Esophagus squamous epithelium (tissue), 5 donors: Measurements from ENCODE around the gene NEB. TPM values are rescaled to one million over a fixed set of nuclear protein-coding genes. Genes with fewer than 3 reads are reported as not detected.

Source experiments
- DNase-seq: peaks from one replicate; lab custom pipeline; 2025; lab: John Stamatoyannopoulos, UW
- H3K27ac ChIP-seq, 4 donors: fragments of 200-600 bp; sonication (generic); one replicate each; pipeline ENCODE4 v1.5.1; 2016 to 2019; ENCODE audit warnings: mild to moderate bottlenecking in 1 of 4
- H3K27me3 ChIP-seq, 4 donors: fragments of 200-600 bp; sonication (generic); 1 replicate in 3 of 4; 2 replicates in 1 of 4; pipeline versions ENCODE4 v1.5.1 to v1.6.0; 2017 to 2021; ENCODE audit warnings: antibody characterized with exemption in 1 of 4
- H3K36me3 ChIP-seq, 3 donors: fragments of 200-600 bp; sonication (generic); one replicate each; pipeline ENCODE4 v1.5.1; 2016 to 2019
- H3K4me1 ChIP-seq, 3 donors: fragments of 200-600 bp; sonication (generic); one replicate each; pipeline ENCODE4 v1.5.1; 2017 to 2019
- H3K4me3 ChIP-seq, 4 donors: fragments of 200-600 bp; sonication (generic); 1 replicate in 3 of 4; 2 replicates in 1 of 4; pipeline ENCODE4 v1.5.1; 2016 to 2019; ENCODE audit warnings: mild to moderate bottlenecking in 2 of 4, moderate library complexity in 1 of 4
- H3K9me3 ChIP-seq, 3 donors: fragments of 200-600 bp; sonication (generic); one replicate each; pipeline ENCODE4 v1.5.1; 2016 to 2019
- CTCF ChIP-seq, 6 experiments: fragments of 450-650 bp in 4 of 6; fragments of 200-600 bp in 2 of 6; sonication (generic) in 2 of 6; IDR thresholded peaks; one replicate each; pipeline ENCODE4 v1.5.1; 2016 to 2019; ENCODE audit warnings: antibody characterized with exemption in 6 of 6, mild to moderate bottlenecking in 4 of 6, moderate library complexity in 4 of 6
- POLR2A ChIP-seq, 4 donors: fragments of 450-650 bp; IDR thresholded peaks; one replicate each; pipeline ENCODE4 v1.6.1; 2017; ENCODE audit warnings: antibody characterized with exemption in 4 of 4, mild to moderate bottlenecking in 4 of 4, moderate library complexity in 3 of 4
- WGBS, 2 donors: methylation state at CpG; one replicate each; pipeline ENCODE4 v1.1.5; 2018; 5-methylcytosine and 5-hydroxymethylcytosine counted together
- intact Hi-C: fragments of 100-400 bp; cut with DNase I; formaldehyde crosslinking; loops from one replicate; pipeline ENCODE4 v1.15.0; 2022
- total RNA-seq, 4 donors: library from RNA; depleted of rRNA; stranded (reverse); fragments of >200 nt; gene quantifications; one replicate each; pipeline ENCODE4 v1.1.0, GENCODE V29; 2016
- donor health status: DM: yes; HTN: yes; CAD: no.

NEB gene
- total RNA-seq, 4 donors from 2014 or later = 0.23 to 1.1 (median 0.61) TPM

GRCh38 chr2:151665959-151666358, 68.3 kb downstream of the NEB start:
- no peak overlapping the region for H3K27ac ChIP-seq
- no peaks in the 10 kb centered on the region for H3K36me3 ChIP-seq
- no peaks in the 10 kb centered on the region for H3K9me3 ChIP-seq
- WGBS, 2 donors = 82 to 87% methylated on average over 3 of the region's 3 CpGs
- H3K27me3 ChIP-seq = no peaks in the 10 kb centered on the region
- H3K4me3 ChIP-seq = no peak overlapping the region
- no peak for DNase-seq
- TF ChIP-seq POLR2A (IDR thresholded peaks at IDR 0.05) (no peak), CTCF (IDR thresholded peaks at IDR 0.05) (no peak)
- intact Hi-C loops = no loop called here
- no peaks in the 10 kb centered on the region for H3K4me1 ChIP-seq

GRCh38 chr2:151664520-151664919, 69.8 kb downstream of the NEB start:
- Histone ChIP-seq H3K4me3 (no peak overlapping the region), H3K27ac (no peak overlapping the region), H3K36me3 (no peaks in the 10 kb centered on the region), H3K27me3 (no peaks in the 10 kb centered on the region), H3K9me3 (no peaks in the 10 kb centered on the region), H3K4me1 (no peaks in the 10 kb centered on the region)
- intact Hi-C loops = no loop called here
- no peak for TF ChIP-seq CTCF (IDR thresholded peaks at IDR 0.05)
- 76 to 87% methylated on average over 1 of the region's 1 CpG for WGBS, 2 donors
- DNase-seq = no peak

GRCh38 chr2:151661625-151662024, 72.7 kb downstream of the NEB start:
- no peaks in the 10 kb centered on the region for H3K9me3 ChIP-seq
- 66 to 70% methylated on average over 2 of the region's 2 CpGs for WGBS, 2 donors
- TF ChIP-seq POLR2A (IDR thresholded peaks at IDR 0.05) (no peak), CTCF (IDR thresholded peaks at IDR 0.05) (no peak)
- H3K27me3 ChIP-seq = no peaks in the 10 kb centered on the region
- intact Hi-C loops = no loop called here
- H3K36me3 ChIP-seq = no peaks in the 10 kb centered on the region
- H3K4me3 ChIP-seq = no peak overlapping the region
- H3K4me1 ChIP-seq = no peaks in the 10 kb centered on the region
- no peak overlapping the region for H3K27ac ChIP-seq
- DNase-seq = no peak

- TF ChIP-seq CTCF (IDR thresholded peaks at IDR 0.05) = no peak
- TF ChIP-seq POLR2A (IDR thresholded peaks at IDR 0.05) = no peak
- intact Hi-C loops = no loop called here
- no peaks in the 10 kb centered on the region for H3K36me3 ChIP-seq
- H3K27me3 ChIP-seq = no peaks in the 10 kb centered on the region
- H3K4me1 ChIP-seq = no peaks in the 10 kb centered on the region
- DNase-seq = no peak
- no peak overlapping the region for H3K27ac ChIP-seq
- no peaks in the 10 kb centered on the region for H3K9me3 ChIP-seq
- WGBS, 2 donors = 76 to 90% methylated on average over 2 of the region's 2 CpGs
- no peak overlapping the region for H3K4me3 ChIP-seq
Measured at GRCh38 chr2:151658081-151658480, 76.2 kb downstream of the NEB start.

GRCh38 chr2:151657667-151658076, 76.6 kb downstream of the NEB start:
- 76 to 78% methylated on average over 2 of the region's 2 CpGs for WGBS, 2 donors
- no peak overlapping the region for H3K27ac ChIP-seq
- H3K36me3 ChIP-seq = no peaks in the 10 kb centered on the region
- DNase-seq = no peak
- no peak for TF ChIP-seq CTCF (IDR thresholded peaks at IDR 0.05)
- no peak for TF ChIP-seq POLR2A (IDR thresholded peaks at IDR 0.05)
- H3K4me3 ChIP-seq = no peak overlapping the region
- intact Hi-C loops = no loop called here
- no peaks in the 10 kb centered on the region for H3K4me1 ChIP-seq
- H3K9me3 ChIP-seq = no peaks in the 10 kb centered on the region
- H3K27me3 ChIP-seq = no peaks in the 10 kb centered on the region
